Osteoblast (primary cell): ENCODE data around the gene SULT2B1. TPM values are rescaled to one million over a fixed set of nuclear protein-coding genes. Genes with fewer than 3 reads are reported as not detected.
A peak's percentile ranks its signal among the peaks of the same experiment; 100 is the strongest.

ENCODE experiments used
- DNase-seq: peaks from one replicate; pipeline ENCODE4 v3.0.0; 2011; ENCODE audit warnings: low spot score, mixed read lengths; ENCODE audit not compliant: insufficient read length; ENCODE audit errors: missing footprints
- H2AFZ ChIP-seq: 2 replicates; pipeline ENCODE4 v1.6.0; 2011; ENCODE audit warnings: mild to moderate bottlenecking, low read length
- H3K27ac ChIP-seq: 2 replicates; pipeline ENCODE4 v1.5.1; 2011; ENCODE audit warnings: mild to moderate bottlenecking, low read depth, low read length, moderate library complexity
- H3K27me3 ChIP-seq: 2 replicates; pipeline ENCODE4 v1.6.0; 2012; ENCODE audit warnings: mild to moderate bottlenecking, control low read depth, inconsistent platforms, low read length, moderate library complexity; ENCODE audit not compliant: insufficient read depth
- H3K36me3 ChIP-seq: 2 replicates; pipeline ENCODE4 v1.5.1; 2011; ENCODE audit warnings: mild to moderate bottlenecking, low read length, control low read depth, moderate library complexity; ENCODE audit not compliant: insufficient read depth
- H3K4me1 ChIP-seq: 2 replicates; pipeline ENCODE4 v1.5.1; 2011; ENCODE audit warnings: mild to moderate bottlenecking, low read length, control low read depth, moderate library complexity; ENCODE audit not compliant: insufficient read depth
- H3K4me2 ChIP-seq: 2 replicates; pipeline ENCODE4 v1.6.0; 2011; ENCODE audit warnings: mild to moderate bottlenecking, low read length; ENCODE audit not compliant: insufficient read depth
- H3K4me3 ChIP-seq: fragments of 200-600 bp; sonication (generic); 3 replicates; pipeline ENCODE4 v1.5.1; 2012; ENCODE audit warnings: mild to moderate bottlenecking, low read length, inconsistent platforms; ENCODE audit not compliant: insufficient read depth
- H3K79me2 ChIP-seq: 2 replicates; pipeline ENCODE4 v1.6.0; 2012; ENCODE audit warnings: mild to moderate bottlenecking, low read length, control low read depth, inconsistent platforms; ENCODE audit not compliant: insufficient read depth
- H3K9me3 ChIP-seq: 2 replicates; pipeline ENCODE4 v1.5.1; 2011; ENCODE audit warnings: low read depth, low read length, control low read depth
- H4K20me1 ChIP-seq: 2 replicates; pipeline ENCODE4 v1.6.0; 2012; ENCODE audit warnings: mild to moderate bottlenecking, low read length, control low read depth; ENCODE audit not compliant: insufficient read depth
- total RNA-seq: library from RNA; depleted of rRNA; stranded (reverse); fragments of >200 nt; gene quantifications from 2 replicates; pipeline ENCODE4 v1.2.3, GENCODE V29; 2012
- TF ChIP-seq, protein P1 (sequence below): IDR thresholded peaks from 2 replicates; pipeline ENCODE4 v1.5.1; 2011; ENCODE audit warnings: mild to moderate bottlenecking, low read depth, low read length, moderate library complexity; ENCODE audit errors: extremely low read depth

The SULT2B1 gene
- total RNA-seq, 1 donor: under 0.01 TPM

DNA sequence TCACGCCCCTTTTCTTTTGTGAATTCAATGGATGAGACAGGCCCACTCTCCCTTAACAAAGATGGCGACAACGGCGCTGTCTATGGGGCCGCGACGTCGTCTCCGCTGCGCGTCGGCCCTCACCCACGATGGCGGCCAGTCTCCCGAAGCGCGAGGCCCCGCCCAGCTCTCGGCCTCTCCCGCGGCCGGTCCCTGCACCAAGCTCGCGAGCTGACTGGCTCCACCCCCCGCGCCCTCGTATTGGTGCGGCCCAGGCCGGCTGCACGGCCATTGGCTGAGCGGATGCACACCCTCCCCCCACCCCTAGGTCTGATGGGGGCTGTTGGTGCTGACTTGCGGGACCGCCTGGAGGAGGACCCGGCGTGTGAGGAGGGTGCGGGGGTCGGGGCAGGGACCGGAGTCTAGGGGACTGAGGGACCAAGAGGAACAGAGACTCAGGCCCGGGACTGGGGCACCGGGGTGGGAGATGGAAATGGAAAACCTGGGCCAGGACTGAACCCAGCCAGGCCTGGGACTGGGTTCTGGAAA is 72.2 kb downstream of the SULT2B1 start:
- TF ChIP-seq, protein P1, sequence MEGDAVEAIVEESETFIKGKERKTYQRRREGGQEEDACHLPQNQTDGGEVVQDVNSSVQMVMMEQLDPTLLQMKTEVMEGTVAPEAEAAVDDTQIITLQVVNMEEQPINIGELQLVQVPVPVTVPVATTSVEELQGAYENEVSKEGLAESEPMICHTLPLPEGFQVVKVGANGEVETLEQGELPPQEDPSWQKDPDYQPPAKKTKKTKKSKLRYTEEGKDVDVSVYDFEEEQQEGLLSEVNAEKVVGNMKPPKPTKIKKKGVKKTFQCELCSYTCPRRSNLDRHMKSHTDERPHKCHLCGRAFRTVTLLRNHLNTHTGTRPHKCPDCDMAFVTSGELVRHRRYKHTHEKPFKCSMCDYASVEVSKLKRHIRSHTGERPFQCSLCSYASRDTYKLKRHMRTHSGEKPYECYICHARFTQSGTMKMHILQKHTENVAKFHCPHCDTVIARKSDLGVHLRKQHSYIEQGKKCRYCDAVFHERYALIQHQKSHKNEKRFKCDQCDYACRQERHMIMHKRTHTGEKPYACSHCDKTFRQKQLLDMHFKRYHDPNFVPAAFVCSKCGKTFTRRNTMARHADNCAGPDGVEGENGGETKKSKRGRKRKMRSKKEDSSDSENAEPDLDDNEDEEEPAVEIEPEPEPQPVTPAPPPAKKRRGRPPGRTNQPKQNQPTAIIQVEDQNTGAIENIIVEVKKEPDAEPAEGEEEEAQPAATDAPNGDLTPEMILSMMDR: no peak
- H3K27ac ChIP-seq: peak overlapping the region; percentile 60
- H3K4me3 ChIP-seq: peak overlapping the region; percentile 74
- peak overlapping the region; percentile 86 for H2AFZ ChIP-seq
- H3K4me1 ChIP-seq: peaks cover 17% of the 10 kb centered on the region
- peaks cover 3% of the 10 kb centered on the region for H3K36me3 ChIP-seq
- peaks cover 12% of the 10 kb centered on the region for H3K79me2 ChIP-seq
- peaks cover 4% of the 10 kb centered on the region for H4K20me1 ChIP-seq
- peak overlapping the region; percentile 76 for H3K4me2 ChIP-seq
- no peaks in the 10 kb centered on the region for H3K27me3 ChIP-seq
- DNase-seq: peak; percentile 100
- H3K9me3 ChIP-seq: no peaks in the 10 kb centered on the region

DNA sequence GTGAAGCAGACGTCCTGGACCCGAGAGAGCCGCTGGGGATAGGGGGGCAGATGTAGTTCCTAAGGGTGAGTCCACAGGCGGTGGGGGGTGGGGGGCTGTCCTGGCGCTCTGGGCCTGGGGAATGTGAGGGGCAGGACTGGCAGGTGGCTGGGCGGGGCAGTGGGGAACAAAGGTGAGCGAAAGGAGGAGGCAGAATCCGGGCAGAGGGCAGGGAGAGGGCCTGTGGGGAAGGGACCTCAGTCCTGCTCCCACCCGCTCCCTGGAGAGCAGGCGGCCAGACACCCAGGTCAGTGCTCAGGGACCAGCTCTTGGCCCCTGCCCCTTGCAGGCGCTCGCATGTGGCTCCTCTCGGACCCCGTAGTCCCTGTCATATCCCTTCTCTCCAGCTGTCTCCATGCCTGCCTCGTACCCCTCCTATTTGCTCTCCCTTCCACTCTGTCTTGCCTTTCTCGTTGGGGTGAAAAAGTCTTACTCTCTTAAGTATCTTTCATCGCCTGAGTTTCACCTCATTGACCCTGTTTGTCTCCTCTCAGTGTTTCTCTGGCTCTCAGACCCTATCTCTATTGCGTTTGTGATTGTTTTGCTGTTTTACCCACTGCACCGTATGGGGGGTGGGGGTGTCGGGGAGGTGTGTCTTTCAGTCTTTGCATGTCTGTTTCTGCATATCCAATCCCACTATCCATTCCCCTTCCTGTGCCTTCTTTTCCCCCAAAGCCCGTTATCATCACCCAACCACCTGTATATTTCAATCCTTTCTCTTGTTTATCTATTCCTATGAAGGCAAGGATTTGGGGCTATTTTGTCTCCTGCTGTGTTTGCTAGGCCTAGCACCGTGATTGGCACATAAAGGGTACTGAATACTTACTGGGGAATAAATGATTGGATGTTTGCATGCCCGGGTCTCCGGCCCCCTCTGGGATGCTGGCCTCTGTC is 73.1 kb downstream of the SULT2B1 start:
- Histone ChIP-seq H3K79me2 (peaks cover 5% of the 10 kb centered on the region), H3K36me3 (peaks cover 3% of the 10 kb centered on the region), H3K27me3 (no peaks in the 10 kb centered on the region), H3K4me2 (peak overlapping the region; percentile 76), H3K4me1 (peaks cover 13% of the 10 kb centered on the region), H3K9me3 (no peaks in the 10 kb centered on the region), H3K27ac (peak overlapping the region; percentile 60), H3K4me3 (peak overlapping the region; percentile 74), H4K20me1 (peaks cover 4% of the 10 kb centered on the region), H2AFZ (no peak overlapping the region)
- TF ChIP-seq, protein P1: no peak
- DNase-seq: peak; percentile 66

DNA sequence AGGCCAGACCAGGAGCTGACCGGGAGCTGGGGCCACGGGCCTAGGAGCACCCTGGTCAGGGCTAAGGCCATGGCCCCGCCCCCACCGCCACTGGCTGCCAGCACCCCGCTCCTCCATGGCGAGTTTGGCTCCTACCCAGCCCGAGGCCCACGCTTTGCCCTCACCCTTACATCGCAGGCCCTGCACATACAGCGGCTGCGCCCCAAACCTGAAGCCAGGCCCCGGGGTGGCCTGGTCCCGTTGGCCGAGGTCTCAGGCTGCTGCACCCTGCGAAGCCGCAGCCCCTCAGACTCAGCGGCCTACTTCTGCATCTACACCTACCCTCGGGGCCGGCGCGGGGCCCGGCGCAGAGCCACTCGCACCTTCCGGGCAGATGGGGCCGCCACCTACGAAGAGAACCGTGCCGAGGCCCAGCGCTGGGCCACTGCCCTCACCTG is 73.9 kb downstream of the SULT2B1 start:
- Histone ChIP-seq H3K4me1 (peaks cover 11% of the 10 kb centered on the region), H2AFZ (no peak overlapping the region), H3K4me2 (no peak overlapping the region), H3K36me3 (peaks cover 3% of the 10 kb centered on the region), H3K4me3 (no peak overlapping the region), H4K20me1 (peaks cover 4% of the 10 kb centered on the region), H3K27me3 (no peaks in the 10 kb centered on the region), H3K9me3 (no peaks in the 10 kb centered on the region), H3K79me2 (peaks cover 2% of the 10 kb centered on the region), H3K27ac (no peak overlapping the region)
- DNase-seq: no peak
- TF ChIP-seq, protein P1: no peak
